ENCODE results near the gene LOXL1. TPM values are rescaled to one million over a fixed set of nuclear protein-coding genes. Genes with fewer than 3 reads are reported as not detected.
"Not testable (repeated sequence)": the region's sequence is repeated elsewhere in the genome, so short reads cannot be mapped to it uniquely, and the experiment has no call there.

LOXL1 gene
- total RNA-seq, 1 donor from 2014 or later, result 7.8 TPM

DNA sequence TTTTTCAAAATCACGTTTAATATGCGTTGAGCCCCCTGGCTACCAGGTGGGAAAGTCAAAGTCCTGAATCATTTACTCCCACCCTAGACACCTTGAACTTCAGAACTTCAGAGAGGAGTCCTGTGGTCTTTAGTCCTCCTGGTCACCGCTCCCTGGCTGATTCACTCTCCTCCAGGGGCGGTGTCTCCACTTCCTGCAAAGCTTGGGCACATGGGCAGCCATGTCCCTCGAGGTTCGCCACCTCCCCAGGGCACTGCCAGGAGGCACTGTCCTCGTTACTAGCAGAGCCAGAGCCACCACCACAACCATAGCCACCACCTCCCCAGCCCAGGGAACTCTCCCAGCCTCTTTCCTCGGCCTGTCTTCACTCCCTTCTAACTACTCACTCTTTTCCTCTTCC lies 31.0 kb downstream of the LOXL1 start:
- H3K27me3 ChIP-seq (ENCODE audit: control insufficient read depth in 3 of 3, insufficient read depth in 3 of 3, low read length in 3 of 3), result peaks cover 0 to 16% (median 0%) of the 10 kb centered on the region in 3 donors
- H3K36me3 ChIP-seq (ENCODE audit: control insufficient read depth in 3 of 3, insufficient read depth in 3 of 3, low read length in 3 of 3), result no peaks in the 10 kb centered on the region
- peaks cover 16 to 22% (median 20%) of the 10 kb centered on the region in 3 donors for H3K4me1 ChIP-seq (ENCODE audit: control insufficient read depth in 3 of 3, insufficient read depth in 3 of 3, low read length in 3 of 3)
- no peak overlapping the region for H3K4me3 ChIP-seq (ENCODE audit: low read length in 3 of 3)
- H3K27ac ChIP-seq (ENCODE audit: low read depth, low read length), result no peak overlapping the region
- no peak overlapping the region for H3K9ac ChIP-seq (ENCODE audit: low read depth in 1 of 3, low read length in 3 of 3)
- no peaks in the 10 kb centered on the region for H3K9me3 ChIP-seq (ENCODE audit: control insufficient read depth in 3 of 3, low read length in 3 of 3)

GRCh38 chr15:73957785-73958184 lies 31.5 kb downstream of the LOXL1 start:
- H3K4me3 ChIP-seq (ENCODE audit: low read length in 3 of 3), result no peak overlapping the region
- no peaks in the 10 kb centered on the region for H3K9me3 ChIP-seq (ENCODE audit: control insufficient read depth in 3 of 3, low read length in 3 of 3)
- peaks cover 0 to 16% (median 0%) of the 10 kb centered on the region in 3 donors for H3K27me3 ChIP-seq (ENCODE audit: control insufficient read depth in 3 of 3, insufficient read depth in 3 of 3, low read length in 3 of 3)
- no peak overlapping the region for H3K9ac ChIP-seq (ENCODE audit: low read depth in 1 of 3, low read length in 3 of 3)
- peaks cover 11 to 17% (median 15%) of the 10 kb centered on the region in 3 donors for H3K4me1 ChIP-seq (ENCODE audit: control insufficient read depth in 3 of 3, insufficient read depth in 3 of 3, low read length in 3 of 3)
- no peaks in the 10 kb centered on the region for H3K36me3 ChIP-seq (ENCODE audit: control insufficient read depth in 3 of 3, insufficient read depth in 3 of 3, low read length in 3 of 3)
- H3K27ac ChIP-seq (ENCODE audit: low read depth, low read length), result no peak overlapping the region

DNA sequence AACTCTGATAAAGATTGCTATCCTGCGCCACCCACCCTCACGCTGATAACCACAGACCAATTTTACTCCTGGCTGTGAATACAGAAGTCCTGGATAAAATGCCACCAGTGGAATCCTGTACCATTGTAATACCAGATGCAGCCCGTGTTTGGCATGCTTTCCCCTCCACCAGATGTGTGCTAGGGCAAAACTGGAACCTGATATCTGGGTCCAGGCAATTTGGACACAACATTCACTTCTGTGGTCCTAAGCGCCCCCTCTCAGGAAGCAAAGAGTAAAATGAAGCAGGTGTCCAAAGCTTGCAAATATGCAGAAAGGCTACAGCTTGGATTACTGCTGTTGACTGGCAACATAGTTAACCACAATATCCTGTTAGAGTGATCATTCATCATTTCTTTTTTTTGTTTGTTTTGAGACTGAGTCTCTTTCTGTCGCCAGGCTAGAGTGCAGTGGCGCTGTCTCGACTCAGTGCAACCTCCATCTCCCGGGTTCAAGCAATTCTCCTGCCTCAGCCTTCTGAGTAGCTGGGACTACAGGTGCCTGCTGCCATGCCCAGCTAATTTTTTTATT lies 32.8 kb downstream of the LOXL1 start:
- H3K4me3 ChIP-seq (ENCODE audit: low read length in 3 of 3), result no peak overlapping the region
- no peaks in the 10 kb centered on the region for H3K36me3 ChIP-seq (ENCODE audit: control insufficient read depth in 3 of 3, insufficient read depth in 3 of 3, low read length in 3 of 3)
- H3K9me3 ChIP-seq (ENCODE audit: control insufficient read depth in 3 of 3, low read length in 3 of 3), result no peaks in the 10 kb centered on the region

GRCh38 chr15:73959801-73960200 lies 33.5 kb downstream of the LOXL1 start:
- H3K9me3 ChIP-seq (ENCODE audit: control insufficient read depth in 3 of 3, low read length in 3 of 3), result no peaks in the 10 kb centered on the region
- H3K9ac ChIP-seq (ENCODE audit: low read depth in 1 of 3, low read length in 3 of 3), result no peak overlapping the region
- no peak overlapping the region for H3K4me3 ChIP-seq (ENCODE audit: low read length in 3 of 3)
- peaks cover 6 to 9% (median 7%) of the 10 kb centered on the region in 3 donors for H3K4me1 ChIP-seq (ENCODE audit: control insufficient read depth in 3 of 3, insufficient read depth in 3 of 3, low read length in 3 of 3)
- no peaks in the 10 kb centered on the region for H3K36me3 ChIP-seq (ENCODE audit: control insufficient read depth in 3 of 3, insufficient read depth in 3 of 3, low read length in 3 of 3)
- H3K27ac ChIP-seq (ENCODE audit: low read depth, low read length), result no peak overlapping the region
- H3K27me3 ChIP-seq (ENCODE audit: control insufficient read depth in 3 of 3, insufficient read depth in 3 of 3, low read length in 3 of 3), result peaks cover 0 to 17% (median 4%) of the 10 kb centered on the region in 3 donors

More for the DNA sequence above, 32.8 kb downstream of the LOXL1 start:
- Histone ChIP-seq H3K27me3 (ENCODE audit: control insufficient read depth in 3 of 3, insufficient read depth in 3 of 3, low read length in 3 of 3) (peaks cover 0 to 16% (median 2%) of the 10 kb centered on the region in 3 donors), H3K27ac (ENCODE audit: low read depth, low read length) (no peak overlapping the region), H3K4me1 (ENCODE audit: control insufficient read depth in 3 of 3, insufficient read depth in 3 of 3, low read length in 3 of 3) (peaks cover 5 to 9% (median 7%) of the 10 kb centered on the region in 3 donors), H3K9ac (ENCODE audit: low read depth in 1 of 3, low read length in 3 of 3) (no peak overlapping the region)

DNA sequence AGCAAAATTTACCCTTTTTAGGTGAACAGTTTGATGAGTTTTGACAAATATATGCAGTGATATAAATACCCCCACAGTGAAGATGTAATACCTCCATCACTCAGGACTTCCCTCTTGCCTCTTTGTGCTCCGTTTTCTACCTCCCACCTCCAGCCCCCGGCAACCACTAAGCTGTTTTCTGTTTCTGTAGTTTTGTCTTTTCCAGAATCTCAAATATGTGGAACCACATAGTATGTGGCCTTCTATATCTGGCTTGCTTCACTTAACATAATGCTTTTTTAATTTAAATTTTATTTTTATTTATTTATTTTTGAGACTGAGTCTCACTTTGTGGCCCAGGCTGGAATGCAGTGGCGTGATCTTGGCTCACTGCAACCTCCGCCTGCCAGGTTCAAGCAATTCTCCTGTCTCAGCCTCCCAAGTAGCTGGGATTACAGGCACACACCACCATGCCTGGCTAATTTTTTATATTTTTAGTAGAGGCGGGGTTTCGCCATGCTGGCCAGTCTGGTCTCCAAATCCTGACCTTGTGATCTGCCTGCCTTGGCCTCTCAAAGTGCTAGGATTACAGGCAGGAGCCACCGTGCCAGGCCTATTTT lies 34.3 kb downstream of the LOXL1 start:
- not testable (repeated sequence) for H3K27ac ChIP-seq (ENCODE audit: low read depth, low read length)
- peaks cover 7 to 13% (median 11%) of the 10 kb centered on the region in 3 donors for H3K4me1 ChIP-seq (ENCODE audit: control insufficient read depth in 3 of 3, insufficient read depth in 3 of 3, low read length in 3 of 3)

DNA sequence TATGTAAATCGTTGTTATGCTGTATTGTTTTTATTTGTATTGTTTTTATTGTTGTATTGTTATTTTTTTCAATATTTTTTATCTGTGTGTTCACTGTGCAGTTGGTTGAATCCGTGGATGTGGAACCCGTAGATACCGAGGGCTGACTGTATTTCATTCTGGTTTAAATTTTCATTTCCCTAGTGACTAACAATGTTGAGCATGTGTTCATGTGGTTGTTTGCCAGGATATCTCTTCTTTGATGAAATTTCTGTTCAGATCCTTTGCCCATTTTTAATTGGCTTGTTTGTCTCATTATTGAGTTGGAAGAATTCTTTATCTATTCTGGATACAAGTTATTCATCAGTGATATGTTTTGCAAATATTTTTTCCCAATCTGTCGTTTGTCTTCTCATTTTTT lies 36.2 kb downstream of the LOXL1 start:
- Histone ChIP-seq H3K9me3 (ENCODE audit: control insufficient read depth in 3 of 3, low read length in 3 of 3) (no peaks in the 10 kb centered on the region), H3K36me3 (ENCODE audit: control insufficient read depth in 3 of 3, insufficient read depth in 3 of 3, low read length in 3 of 3) (no peaks in the 10 kb centered on the region), H3K27ac (ENCODE audit: low read depth, low read length) (no peak overlapping the region), H3K4me1 (ENCODE audit: control insufficient read depth in 3 of 3, insufficient read depth in 3 of 3, low read length in 3 of 3) (peaks cover 0 to 11% (median 3%) of the 10 kb centered on the region in 3 donors), H3K4me3 (ENCODE audit: low read length in 3 of 3) (no peak overlapping the region), H3K9ac (ENCODE audit: low read depth in 1 of 3, low read length in 3 of 3) (no peak overlapping the region), H3K27me3 (ENCODE audit: control insufficient read depth in 3 of 3, insufficient read depth in 3 of 3, low read length in 3 of 3) (peaks cover 0 to 7% (median 7%) of the 10 kb centered on the region in 3 donors)

More for the DNA sequence above, 34.3 kb downstream of the LOXL1 start:
- H3K27me3 ChIP-seq (ENCODE audit: control insufficient read depth in 3 of 3, insufficient read depth in 3 of 3, low read length in 3 of 3), result peaks cover 0 to 20% (median 7%) of the 10 kb centered on the region in 3 donors
- not testable (repeated sequence) for H3K36me3 ChIP-seq (ENCODE audit: control insufficient read depth in 3 of 3, insufficient read depth in 3 of 3, low read length in 3 of 3); H3K9ac ChIP-seq (ENCODE audit: low read depth in 1 of 3, low read length in 3 of 3); H3K4me3 ChIP-seq (ENCODE audit: low read length in 3 of 3); H3K9me3 ChIP-seq (ENCODE audit: control insufficient read depth in 3 of 3, low read length in 3 of 3)

GRCh38 chr15:73964736-73965093 lies 38.5 kb downstream of the LOXL1 start:
- Histone ChIP-seq H3K4me1 (ENCODE audit: control insufficient read depth in 3 of 3, insufficient read depth in 3 of 3, low read length in 3 of 3) (peaks cover 0 to 7% (median 3%) of the 10 kb centered on the region in 3 donors), H3K4me3 (ENCODE audit: low read length in 3 of 3) (no peak overlapping the region), H3K27me3 (ENCODE audit: control insufficient read depth in 3 of 3, insufficient read depth in 3 of 3, low read length in 3 of 3) (peaks cover 0 to 7% (median 6%) of the 10 kb centered on the region in 3 donors), H3K27ac (ENCODE audit: low read depth, low read length) (no peak overlapping the region), H3K36me3 (ENCODE audit: control insufficient read depth in 3 of 3, insufficient read depth in 3 of 3, low read length in 3 of 3) (no peaks in the 10 kb centered on the region), H3K9ac (ENCODE audit: low read depth in 1 of 3, low read length in 3 of 3) (peak overlapping the region in 1 of 3 donors; percentile 57), H3K9me3 (ENCODE audit: control insufficient read depth in 3 of 3, low read length in 3 of 3) (no peaks in the 10 kb centered on the region)

DNA sequence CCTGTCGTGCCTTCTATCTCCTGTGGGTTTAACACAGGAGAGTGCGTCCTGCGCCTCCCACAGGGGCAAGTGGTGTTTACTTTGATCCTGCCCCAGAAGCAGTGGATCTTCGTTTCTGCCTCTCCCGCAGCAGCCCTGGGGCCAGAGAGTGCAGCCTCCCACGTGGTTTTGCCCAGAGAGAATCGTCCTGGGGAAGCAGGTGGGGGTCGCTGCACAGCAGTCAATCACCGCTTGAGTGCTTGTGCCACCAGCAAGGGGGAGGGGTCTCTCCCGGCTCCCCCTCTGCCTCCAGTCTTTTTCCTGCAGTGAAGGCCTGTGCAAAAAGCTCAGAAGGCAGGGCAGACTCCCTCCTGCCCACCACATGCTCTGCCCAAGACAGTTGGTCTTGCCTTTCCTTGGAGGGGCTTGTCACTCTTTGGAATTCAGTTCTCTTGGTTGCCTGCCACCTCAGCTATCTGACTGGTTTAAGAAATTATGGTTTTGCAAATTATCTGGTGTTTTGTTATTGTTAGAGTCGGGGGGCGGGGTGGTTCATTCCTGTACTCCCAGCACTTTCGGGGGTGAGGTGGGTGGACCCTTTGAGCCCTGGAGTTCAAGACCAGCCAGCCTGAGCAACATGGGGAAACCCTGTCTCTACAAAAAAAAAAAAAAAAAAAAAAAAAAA lies 39.0 kb downstream of the LOXL1 start:
- H3K9me3 ChIP-seq (ENCODE audit: control insufficient read depth in 3 of 3, low read length in 3 of 3), result no peaks in the 10 kb centered on the region
- H3K27me3 ChIP-seq (ENCODE audit: control insufficient read depth in 3 of 3, insufficient read depth in 3 of 3, low read length in 3 of 3), result peaks cover 0 to 7% (median 6%) of the 10 kb centered on the region in 3 donors
- peaks cover 0 to 6% (median 3%) of the 10 kb centered on the region in 3 donors for H3K4me1 ChIP-seq (ENCODE audit: control insufficient read depth in 3 of 3, insufficient read depth in 3 of 3, low read length in 3 of 3)
- peak overlapping the region in 1 of 3 donors; percentile 57 for H3K9ac ChIP-seq (ENCODE audit: low read depth in 1 of 3, low read length in 3 of 3)
- H3K27ac ChIP-seq (ENCODE audit: low read depth, low read length), result no peak overlapping the region
- H3K4me3 ChIP-seq (ENCODE audit: low read length in 3 of 3), result no peak overlapping the region
- no peaks in the 10 kb centered on the region for H3K36me3 ChIP-seq (ENCODE audit: control insufficient read depth in 3 of 3, insufficient read depth in 3 of 3, low read length in 3 of 3)

GRCh38 chr15:73965758-73966113 lies 39.5 kb downstream of the LOXL1 start:
- H3K4me3 ChIP-seq (ENCODE audit: low read length in 3 of 3), result no peak overlapping the region
- H3K9me3 ChIP-seq (ENCODE audit: control insufficient read depth in 3 of 3, low read length in 3 of 3), result no peaks in the 10 kb centered on the region
- no peaks in the 10 kb centered on the region for H3K36me3 ChIP-seq (ENCODE audit: control insufficient read depth in 3 of 3, insufficient read depth in 3 of 3, low read length in 3 of 3)
- no peak overlapping the region for H3K27ac ChIP-seq (ENCODE audit: low read depth, low read length)
- no peak overlapping the region for H3K9ac ChIP-seq (ENCODE audit: low read depth in 1 of 3, low read length in 3 of 3)
- H3K4me1 ChIP-seq (ENCODE audit: control insufficient read depth in 3 of 3, insufficient read depth in 3 of 3, low read length in 3 of 3), result peaks cover 0 to 6% (median 3%) of the 10 kb centered on the region in 3 donors
- H3K27me3 ChIP-seq (ENCODE audit: control insufficient read depth in 3 of 3, insufficient read depth in 3 of 3, low read length in 3 of 3), result peaks cover 0 to 7% (median 6%) of the 10 kb centered on the region in 3 donors

DNA sequence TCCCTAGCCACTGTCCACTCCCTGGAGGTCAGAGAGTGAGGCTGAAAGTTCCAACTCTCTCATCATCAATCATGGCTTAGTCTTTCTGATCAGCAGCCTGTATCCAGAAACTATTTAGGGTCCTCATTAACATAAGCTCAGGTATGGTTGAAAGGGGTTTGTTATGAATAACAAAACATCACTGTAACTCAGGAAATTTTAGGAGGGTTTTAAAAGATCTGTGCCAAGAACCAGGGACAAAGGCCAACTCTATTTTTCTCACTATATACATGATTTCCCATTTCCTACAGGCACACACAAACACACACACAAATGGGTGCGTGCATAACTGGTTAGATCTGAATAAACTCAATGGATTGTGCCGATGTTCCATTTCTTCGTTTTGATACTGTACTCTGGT lies 42.2 kb downstream of the LOXL1 start:
- Histone ChIP-seq H3K9ac (ENCODE audit: low read depth in 1 of 3, low read length in 3 of 3) (no peak overlapping the region), H3K27me3 (ENCODE audit: control insufficient read depth in 3 of 3, insufficient read depth in 3 of 3, low read length in 3 of 3) (peaks cover 0 to 7% (median 6%) of the 10 kb centered on the region in 3 donors), H3K4me3 (ENCODE audit: low read length in 3 of 3) (no peak overlapping the region), H3K36me3 (ENCODE audit: control insufficient read depth in 3 of 3, insufficient read depth in 3 of 3, low read length in 3 of 3) (no peaks in the 10 kb centered on the region), H3K4me1 (ENCODE audit: control insufficient read depth in 3 of 3, insufficient read depth in 3 of 3, low read length in 3 of 3) (peaks cover 7 to 13% (median 11%) of the 10 kb centered on the region in 3 donors), H3K9me3 (ENCODE audit: control insufficient read depth in 3 of 3, low read length in 3 of 3) (no peaks in the 10 kb centered on the region), H3K27ac (ENCODE audit: low read depth, low read length) (no peak overlapping the region)

All from skeletal muscle tissue (tissue), 4 donors.